ENCODE measurements around the gene SVBP. TPM values are rescaled to one million over a fixed set of nuclear protein-coding genes. Genes with fewer than 3 reads are reported as not detected.

The SVBP gene
- total and polyA plus RNA-seq, 4 donors, result 3.4 to 21.8 (median 15.0) TPM

DNA sequence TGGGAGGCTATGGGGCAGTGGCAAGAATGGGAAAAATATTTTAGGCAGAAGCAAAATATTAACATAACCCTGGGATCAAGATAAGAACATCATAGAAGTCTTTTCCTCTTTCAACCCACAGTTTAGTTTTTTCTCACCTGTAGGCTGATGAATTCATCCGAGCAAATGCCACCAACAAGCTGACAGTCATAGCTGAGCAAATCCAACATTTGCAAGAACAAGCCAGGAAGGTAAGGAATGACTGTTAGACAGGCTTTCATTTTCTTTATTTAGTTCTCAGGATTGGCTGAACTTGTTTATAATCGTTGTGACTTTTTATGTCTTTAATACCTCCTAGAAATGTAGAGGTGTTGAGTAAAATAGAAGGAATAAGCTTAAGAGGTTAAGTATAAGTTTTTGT, 43.8 kb downstream of the SVBP start (continued):
- TF ChIP-seq, protein P1, sequence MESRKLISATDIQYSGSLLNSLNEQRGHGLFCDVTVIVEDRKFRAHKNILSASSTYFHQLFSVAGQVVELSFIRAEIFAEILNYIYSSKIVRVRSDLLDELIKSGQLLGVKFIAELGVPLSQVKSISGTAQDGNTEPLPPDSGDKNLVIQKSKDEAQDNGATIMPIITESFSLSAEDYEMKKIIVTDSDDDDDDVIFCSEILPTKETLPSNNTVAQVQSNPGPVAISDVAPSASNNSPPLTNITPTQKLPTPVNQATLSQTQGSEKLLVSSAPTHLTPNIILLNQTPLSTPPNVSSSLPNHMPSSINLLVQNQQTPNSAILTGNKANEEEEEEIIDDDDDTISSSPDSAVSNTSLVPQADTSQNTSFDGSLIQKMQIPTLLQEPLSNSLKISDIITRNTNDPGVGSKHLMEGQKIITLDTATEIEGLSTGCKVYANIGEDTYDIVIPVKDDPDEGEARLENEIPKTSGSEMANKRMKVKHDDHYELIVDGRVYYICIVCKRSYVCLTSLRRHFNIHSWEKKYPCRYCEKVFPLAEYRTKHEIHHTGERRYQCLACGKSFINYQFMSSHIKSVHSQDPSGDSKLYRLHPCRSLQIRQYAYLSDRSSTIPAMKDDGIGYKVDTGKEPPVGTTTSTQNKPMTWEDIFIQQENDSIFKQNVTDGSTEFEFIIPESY (IDR thresholded peaks at IDR 0.05), result no peak
- TF ChIP-seq MAX (IDR thresholded peaks at IDR 0.05) (no peak), NR2F2 (IDR thresholded peaks at IDR 0.05) (no peak), TAF1 (conservative IDR thresholded peaks at IDR 0.05) (no peak), FOXA2 (IDR thresholded peaks at IDR 0.05) (no peak), JUND (IDR thresholded peaks at IDR 0.05) (no peak), RXRA (IDR thresholded peaks at IDR 0.05) (no peak), RAD21 (IDR thresholded peaks at IDR 0.05) (no peak), YY1 (IDR thresholded peaks at IDR 0.05) (no peak), FOXA1 (IDR thresholded peaks at IDR 0.05) (no peak), GABPA (IDR thresholded peaks at IDR 0.05 in 1 of 2, conservative IDR thresholded peaks at IDR 0.05 in 1 of 2) (no peak), SP1 (IDR thresholded peaks at IDR 0.05) (no peak), HNF4G (IDR thresholded peaks at IDR 0.05) (no peak)

GRCh38 chr1:42769811-42770210, 47.4 kb downstream of the SVBP start:
- Histone ChIP-seq H3K9ac (ENCODE audit: low read depth in 1 of 2, low read length in 2 of 2) (no peak overlapping the region), H3K4me1 (ENCODE audit: control insufficient read depth in 4 of 4, insufficient read depth in 4 of 4, low read length in 3 of 4) (peaks cover 7 to 35% (median 26%) of the 10 kb centered on the region in 4 donors), H3K4me3 (ENCODE audit: low read depth in 1 of 3, low read length in 3 of 3) (no peak overlapping the region), H3K27ac (ENCODE audit: low read depth in 1 of 2, low read length in 2 of 2) (no peak overlapping the region), H3K9me3 (ENCODE audit: control insufficient read depth in 4 of 4, low read length in 3 of 4) (no peaks in the 10 kb centered on the region), H3K36me3 (ENCODE audit: control insufficient read depth in 4 of 4, insufficient read depth in 3 of 4, low read depth in 1 of 4, low read length in 3 of 4) (peaks cover 0 to 4% (median 1%) of the 10 kb centered on the region in 4 donors), H3K27me3 (ENCODE audit: control insufficient read depth in 4 of 4, insufficient read depth in 4 of 4, low read length in 3 of 4) (no peaks in the 10 kb centered on the region)
- TF ChIP-seq GABPA (IDR thresholded peaks at IDR 0.05 in 1 of 2, conservative IDR thresholded peaks at IDR 0.05 in 1 of 2) (no peak), FOXA2 (IDR thresholded peaks at IDR 0.05) (no peak), HNF4G (IDR thresholded peaks at IDR 0.05) (no peak), FOXA1 (IDR thresholded peaks at IDR 0.05) (no peak), SP1 (IDR thresholded peaks at IDR 0.05) (no peak), EGR1 (IDR thresholded peaks at IDR 0.05; ENCODE audit: low read depth in 2 of 2) (no peak), HNF4A (conservative IDR thresholded peaks at IDR 0.05) (no peak), TAF1 (conservative IDR thresholded peaks at IDR 0.05) (no peak), MAX (IDR thresholded peaks at IDR 0.05) (no peak), NR2F2 (IDR thresholded peaks at IDR 0.05) (no peak), RXRA (IDR thresholded peaks at IDR 0.05) (no peak)
- TF ChIP-seq, protein P2, sequence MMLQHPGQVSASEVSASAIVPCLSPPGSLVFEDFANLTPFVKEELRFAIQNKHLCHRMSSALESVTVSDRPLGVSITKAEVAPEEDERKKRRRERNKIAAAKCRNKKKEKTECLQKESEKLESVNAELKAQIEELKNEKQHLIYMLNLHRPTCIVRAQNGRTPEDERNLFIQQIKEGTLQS (IDR thresholded peaks at IDR 0.05), result no peak
- TF ChIP-seq, protein P3, sequence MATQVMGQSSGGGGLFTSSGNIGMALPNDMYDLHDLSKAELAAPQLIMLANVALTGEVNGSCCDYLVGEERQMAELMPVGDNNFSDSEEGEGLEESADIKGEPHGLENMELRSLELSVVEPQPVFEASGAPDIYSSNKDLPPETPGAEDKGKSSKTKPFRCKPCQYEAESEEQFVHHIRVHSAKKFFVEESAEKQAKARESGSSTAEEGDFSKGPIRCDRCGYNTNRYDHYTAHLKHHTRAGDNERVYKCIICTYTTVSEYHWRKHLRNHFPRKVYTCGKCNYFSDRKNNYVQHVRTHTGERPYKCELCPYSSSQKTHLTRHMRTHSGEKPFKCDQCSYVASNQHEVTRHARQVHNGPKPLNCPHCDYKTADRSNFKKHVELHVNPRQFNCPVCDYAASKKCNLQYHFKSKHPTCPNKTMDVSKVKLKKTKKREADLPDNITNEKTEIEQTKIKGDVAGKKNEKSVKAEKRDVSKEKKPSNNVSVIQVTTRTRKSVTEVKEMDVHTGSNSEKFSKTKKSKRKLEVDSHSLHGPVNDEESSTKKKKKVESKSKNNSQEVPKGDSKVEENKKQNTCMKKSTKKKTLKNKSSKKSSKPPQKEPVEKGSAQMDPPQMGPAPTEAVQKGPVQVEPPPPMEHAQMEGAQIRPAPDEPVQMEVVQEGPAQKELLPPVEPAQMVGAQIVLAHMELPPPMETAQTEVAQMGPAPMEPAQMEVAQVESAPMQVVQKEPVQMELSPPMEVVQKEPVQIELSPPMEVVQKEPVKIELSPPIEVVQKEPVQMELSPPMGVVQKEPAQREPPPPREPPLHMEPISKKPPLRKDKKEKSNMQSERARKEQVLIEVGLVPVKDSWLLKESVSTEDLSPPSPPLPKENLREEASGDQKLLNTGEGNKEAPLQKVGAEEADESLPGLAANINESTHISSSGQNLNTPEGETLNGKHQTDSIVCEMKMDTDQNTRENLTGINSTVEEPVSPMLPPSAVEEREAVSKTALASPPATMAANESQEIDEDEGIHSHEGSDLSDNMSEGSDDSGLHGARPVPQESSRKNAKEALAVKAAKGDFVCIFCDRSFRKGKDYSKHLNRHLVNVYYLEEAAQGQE (IDR thresholded peaks at IDR 0.05), result no peak
- WGBS, result 97% methylated on average over 3 of the region's 3 CpGs
- DNase-seq (ENCODE audit: low spot score), result no peak
